ENCODE results near the gene FGD6.

The FGD6 gene

GRCh38 chr12:95177201-95177768, 40.0 kb downstream of the FGD6 start:
- Mint-ChIP-seq H3K27me3 (peaks cover 11% of the 10 kb centered on the region in 2 donors), H3K4me3 (no peak overlapping the region)

GRCh38 chr12:95173392-95174251, 43.6 kb downstream of the FGD6 start:
- ATAC-seq (replicated peaks): no peak
- H3K27ac Mint-ChIP-seq: no peak overlapping the region
- no peak overlapping the region for H3K4me3 Mint-ChIP-seq
- H3K9me3 Mint-ChIP-seq: no peaks in the 10 kb centered on the region
- no peaks in the 10 kb centered on the region for H3K4me1 Mint-ChIP-seq (ENCODE audit: low read depth in 2 of 2)
- H3K36me3 Mint-ChIP-seq (ENCODE audit: insufficient read depth): no peaks in the 10 kb centered on the region
- peaks cover 11% of the 10 kb centered on the region in 2 donors for H3K27me3 Mint-ChIP-seq
- no peak for DNase-seq

More at GRCh38 chr12:95177201-95177768, 40.0 kb downstream of the FGD6 start:
- H3K4me1 Mint-ChIP-seq (ENCODE audit: low read depth in 2 of 2): no peaks in the 10 kb centered on the region
- DNase-seq (no peak), ATAC-seq (replicated peaks) (no peak)
- H3K36me3 Mint-ChIP-seq (ENCODE audit: insufficient read depth): peaks cover 2% of the 10 kb centered on the region
- H3K27ac Mint-ChIP-seq: no peak overlapping the region
- no peaks in the 10 kb centered on the region for H3K9me3 Mint-ChIP-seq

DNA sequence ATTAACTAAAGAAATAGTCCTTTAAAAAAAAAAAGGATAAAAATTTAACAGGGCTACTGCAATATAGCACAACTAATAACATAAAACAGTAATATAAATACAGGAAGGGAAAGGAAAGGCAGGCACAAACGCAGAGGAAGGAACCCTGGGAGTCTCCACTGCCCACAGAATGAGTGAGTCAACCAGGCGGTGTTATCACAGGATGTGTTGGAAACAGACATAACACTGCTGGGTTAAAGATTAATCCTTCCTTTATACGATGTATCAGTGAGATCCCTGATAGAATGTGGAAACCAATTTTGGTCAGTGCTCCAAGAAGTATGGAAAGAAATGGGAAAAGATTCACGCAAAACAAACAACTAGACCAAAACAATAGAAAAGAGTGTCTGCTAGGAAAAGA, 47.9 kb downstream of the FGD6 start:
- Mint-ChIP-seq H3K4me1 (ENCODE audit: low read depth in 2 of 2) (no peaks in the 10 kb centered on the region), H3K27me3 (peaks cover 17 to 18% of the 10 kb centered on the region in 2 donors), H3K9me3 (no peaks in the 10 kb centered on the region), H3K4me3 (no peak overlapping the region), H3K27ac (no peak overlapping the region), H3K36me3 (ENCODE audit: insufficient read depth) (no peaks in the 10 kb centered on the region)
- DNase-seq (no peak), ATAC-seq (replicated peaks) (no peak)

GRCh38 chr12:95168746-95169145, 48.5 kb downstream of the FGD6 start:
- Mint-ChIP-seq H3K9me3 (no peaks in the 10 kb centered on the region), H3K27me3 (peaks cover 14 to 18% of the 10 kb centered on the region in 2 donors), H3K27ac (no peak overlapping the region), H3K36me3 (ENCODE audit: insufficient read depth) (no peaks in the 10 kb centered on the region), H3K4me3 (no peak overlapping the region), H3K4me1 (ENCODE audit: low read depth in 2 of 2) (no peaks in the 10 kb centered on the region)
- ATAC-seq (replicated peaks): no peak
- DNase-seq: no peak

- DNase-seq (no peak), ATAC-seq (replicated peaks) (no peak)
- H3K4me1 Mint-ChIP-seq (ENCODE audit: low read depth in 2 of 2): no peaks in the 10 kb centered on the region
- no peaks in the 10 kb centered on the region for H3K36me3 Mint-ChIP-seq (ENCODE audit: insufficient read depth)
- H3K27me3 Mint-ChIP-seq: peaks cover 6% of the 10 kb centered on the region in 2 donors
- no peaks in the 10 kb centered on the region for H3K9me3 Mint-ChIP-seq
- H3K27ac Mint-ChIP-seq: no peak overlapping the region
- no peak overlapping the region for H3K4me3 Mint-ChIP-seq
Observed at GRCh38 chr12:95164656-95165055, 52.6 kb downstream of the FGD6 start.

- DNase-seq: no peak
- H3K27ac Mint-ChIP-seq: no peak overlapping the region
- no peaks in the 10 kb centered on the region for H3K9me3 Mint-ChIP-seq
- no peaks in the 10 kb centered on the region for H3K36me3 Mint-ChIP-seq (ENCODE audit: insufficient read depth)
- no peak for ATAC-seq (replicated peaks)
- H3K4me1 Mint-ChIP-seq (ENCODE audit: low read depth in 2 of 2): no peaks in the 10 kb centered on the region
- no peak overlapping the region for H3K4me3 Mint-ChIP-seq
- H3K27me3 Mint-ChIP-seq: no peaks in the 10 kb centered on the region
Observed at GRCh38 chr12:95158919-95159318, 58.3 kb downstream of the FGD6 start.

GRCh38 chr12:95151821-95152220, 65.4 kb downstream of the FGD6 start:
- no peaks in the 10 kb centered on the region for H3K4me1 Mint-ChIP-seq (ENCODE audit: low read depth in 2 of 2)
- no peaks in the 10 kb centered on the region for H3K27me3 Mint-ChIP-seq
- ATAC-seq (replicated peaks): no peak
- H3K27ac Mint-ChIP-seq: no peak overlapping the region
- DNase-seq: no peak
- no peaks in the 10 kb centered on the region for H3K9me3 Mint-ChIP-seq
- no peaks in the 10 kb centered on the region for H3K36me3 Mint-ChIP-seq (ENCODE audit: insufficient read depth)
- no peak overlapping the region for H3K4me3 Mint-ChIP-seq

DNA sequence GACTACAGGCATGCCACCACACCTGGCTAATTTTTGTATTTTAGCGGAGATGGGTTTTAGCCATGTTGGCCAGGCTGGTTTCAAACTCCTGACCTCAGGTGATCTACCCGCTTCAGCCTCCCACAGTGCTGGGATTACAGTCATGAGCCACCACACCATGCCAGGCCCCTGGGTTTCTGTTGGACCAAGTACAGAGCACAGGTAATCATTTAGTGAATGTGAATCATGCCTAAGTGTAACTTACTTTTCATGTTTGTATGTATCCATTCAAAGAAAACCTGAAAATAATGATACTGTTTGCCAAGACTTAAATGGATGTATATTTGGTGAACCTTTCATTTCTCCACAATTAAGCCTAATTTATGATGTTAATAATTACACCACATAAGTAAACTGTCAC, 65.9 kb downstream of the FGD6 start:
- no peaks in the 10 kb centered on the region for H3K27me3 Mint-ChIP-seq
- no peaks in the 10 kb centered on the region for H3K4me1 Mint-ChIP-seq (ENCODE audit: low read depth in 2 of 2)
- no peak for ATAC-seq (replicated peaks)
- H3K27ac Mint-ChIP-seq: no peak overlapping the region
- H3K36me3 Mint-ChIP-seq (ENCODE audit: insufficient read depth): no peaks in the 10 kb centered on the region
- H3K4me3 Mint-ChIP-seq: no peak overlapping the region
- no peak for DNase-seq
- no peaks in the 10 kb centered on the region for H3K9me3 Mint-ChIP-seq

GRCh38 chr12:95150501-95150900, 66.8 kb downstream of the FGD6 start:
- no peaks in the 10 kb centered on the region for H3K4me1 Mint-ChIP-seq (ENCODE audit: low read depth in 2 of 2)
- DNase-seq (no peak), ATAC-seq (replicated peaks) (no peak)
- H3K27ac Mint-ChIP-seq: no peak overlapping the region
- no peaks in the 10 kb centered on the region for H3K36me3 Mint-ChIP-seq (ENCODE audit: insufficient read depth)
- H3K9me3 Mint-ChIP-seq: no peaks in the 10 kb centered on the region
- no peak overlapping the region for H3K4me3 Mint-ChIP-seq
- H3K27me3 Mint-ChIP-seq: no peaks in the 10 kb centered on the region

DNA sequence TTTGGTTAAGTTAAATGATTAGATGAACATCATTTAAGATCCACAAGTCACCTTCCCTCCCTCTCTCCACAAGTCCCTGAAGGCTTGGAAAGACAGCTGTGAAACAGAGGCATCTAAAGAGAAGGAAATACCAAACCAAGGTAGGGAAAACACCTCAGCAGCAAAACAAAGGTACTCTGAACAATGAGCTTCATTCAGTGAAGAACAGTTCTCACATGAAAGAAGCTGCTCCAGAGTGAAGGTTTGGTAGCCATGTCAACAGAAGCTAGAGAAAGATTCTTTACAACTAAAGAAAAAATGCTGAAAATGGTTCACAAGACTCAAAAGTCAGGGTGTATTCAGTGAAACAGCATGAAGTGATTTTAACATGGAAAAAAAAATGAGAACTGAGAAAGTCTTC, 69.4 kb downstream of the FGD6 start:
- Mint-ChIP-seq H3K4me3 (no peak overlapping the region), H3K9me3 (no peaks in the 10 kb centered on the region), H3K27ac (no peak overlapping the region), H3K27me3 (no peaks in the 10 kb centered on the region), H3K36me3 (ENCODE audit: insufficient read depth) (no peaks in the 10 kb centered on the region), H3K4me1 (ENCODE audit: low read depth in 2 of 2) (no peaks in the 10 kb centered on the region)
- DNase-seq (no peak), ATAC-seq (replicated peaks) (no peak)

- no peaks in the 10 kb centered on the region for H3K27me3 Mint-ChIP-seq
- ATAC-seq (replicated peaks): no peak
Observed at GRCh38 chr12:95146769-95147168, 70.5 kb downstream of the FGD6 start.

GRCh38 chr12:95143621-95144205, 73.6 kb downstream of the FGD6 start:
- no peak overlapping the region for H3K27ac Mint-ChIP-seq
- H3K4me3 Mint-ChIP-seq: no peak overlapping the region
- H3K9me3 Mint-ChIP-seq: no peaks in the 10 kb centered on the region
- ATAC-seq (replicated peaks): no peak
- no peaks in the 10 kb centered on the region for H3K27me3 Mint-ChIP-seq
- no peak for DNase-seq
- H3K4me1 Mint-ChIP-seq (ENCODE audit: low read depth in 2 of 2): no peaks in the 10 kb centered on the region
- H3K36me3 Mint-ChIP-seq (ENCODE audit: insufficient read depth): peaks cover 3% of the 10 kb centered on the region

More at GRCh38 chr12:95146769-95147168, 70.5 kb downstream of the FGD6 start:
- DNase-seq: no peak
- no peak overlapping the region for H3K27ac Mint-ChIP-seq
- H3K9me3 Mint-ChIP-seq: no peaks in the 10 kb centered on the region
- no peaks in the 10 kb centered on the region for H3K4me1 Mint-ChIP-seq (ENCODE audit: low read depth in 2 of 2)
- H3K36me3 Mint-ChIP-seq (ENCODE audit: insufficient read depth): peaks cover 3% of the 10 kb centered on the region
- H3K4me3 Mint-ChIP-seq: no peak overlapping the region

GRCh38 chr12:95142431-95143151, 74.7 kb downstream of the FGD6 start:
- H3K4me1 Mint-ChIP-seq (ENCODE audit: low read depth in 2 of 2): no peaks in the 10 kb centered on the region
- H3K36me3 Mint-ChIP-seq (ENCODE audit: insufficient read depth): peaks cover 3% of the 10 kb centered on the region
- H3K4me3 Mint-ChIP-seq: no peak overlapping the region
- no peaks in the 10 kb centered on the region for H3K9me3 Mint-ChIP-seq
- no peak for DNase-seq
- H3K27ac Mint-ChIP-seq: no peak overlapping the region
- H3K27me3 Mint-ChIP-seq: no peaks in the 10 kb centered on the region
- ATAC-seq (replicated peaks): no peak
